GM12878 (cell line): ENCODE measurements around the gene HERC5. TPM values are rescaled to one million over a fixed set of nuclear protein-coding genes. Genes with fewer than 3 reads are reported as not detected.

Source experiments
- ATAC-seq: fragments of 200-7000 bp; cut with Tn5 transposase; 3 replicates; pipeline ENCODE4 v1.9.1; 2020; ENCODE audit warnings: mild to moderate bottlenecking, moderate library complexity
- BruUV-seq: library from RNA; stranded (reverse); fragments of 400-500 nt; replicated peaks from 2 replicates; lab custom pipeline; 2021; lab: Mats Ljungman, UMichigan
- CTCF ChIA-PET: fragments of 300-600 bp; sonication (Branson Sonifier 250); formaldehyde crosslinking; extraction: SDS; loops from one replicate; lab custom pipeline; 2021; ENCODE audit warnings: inconsistent platforms; lab: Yijun Ruan, JAX
- POLR2A ChIA-PET: fragments of 350-600 bp; formaldehyde crosslinking; extraction: SDS; loops from one replicate; lab custom pipeline; 2021; ENCODE audit warnings: inconsistent platforms; lab: Charles Lee
- RAD21 ChIA-PET: fragments of 300-600 bp; sonication (Branson Sonifier 250); formaldehyde crosslinking; loops from one replicate; lab custom pipeline; 2023; ENCODE audit warnings: antibody characterized with exemption; ENCODE audit not compliant: unreplicated experiment; lab: Charles Lee
- SMC1A ChIA-PET: fragments of 300-600 bp; sonication (Branson Sonifier 250); formaldehyde crosslinking; loops from one replicate; lab custom pipeline; 2023; ENCODE audit not compliant: unreplicated experiment, uncharacterized antibody; lab: Charles Lee
- DNase-seq: peaks from one replicate; pipeline ENCODE4 v3.0.0-alpha.2; 2011; ENCODE audit warnings: low read depth, low spot score
- FAIRE-seq: peaks from 3 replicates; lab custom pipeline; 2011; peaks lifted over from hg19 to GRCh38; lab: Jason Lieb, UNC
- H2AFZ ChIP-seq: 2 replicates; pipeline ENCODE4 v1.6.0; 2011; ENCODE audit warnings: low read depth, low read length, control low read depth; ENCODE audit not compliant: control insufficient read depth
- H3K27ac ChIP-seq: 2 replicates; pipeline ENCODE4 v1.5.1; 2011; ENCODE audit warnings: control low read depth; ENCODE audit not compliant: control insufficient read depth, insufficient read depth
- H3K27me3 ChIP-seq, 2 experiments: replicated peaks in 1 of 2; 2 replicates each; pipeline versions ENCODE4 v1.6.0 to v1.6.1; 2011; ENCODE audit warnings: low read length in 1 of 2; ENCODE audit not compliant: control insufficient read depth in 2 of 2, insufficient read depth in 2 of 2
- H3K36me3 ChIP-seq, 2 experiments: 2 replicates each; pipeline ENCODE4 v1.5.1; 2011; ENCODE audit warnings: low read length in 1 of 2; ENCODE audit not compliant: control insufficient read depth in 2 of 2, insufficient read depth in 2 of 2
- H3K4me1 ChIP-seq: 2 replicates; pipeline ENCODE4 v1.6.1; 2011; ENCODE audit warnings: mild to moderate bottlenecking, low read length, moderate library complexity, mixed read lengths; ENCODE audit not compliant: control insufficient read depth, insufficient read depth
- H3K4me2 ChIP-seq: 2 replicates; pipeline ENCODE4 v1.6.0; 2011; ENCODE audit warnings: control low read depth; ENCODE audit not compliant: control insufficient read depth, insufficient read depth
- H3K4me3 ChIP-seq: fragments of 200-600 bp; sonication (generic); 2 replicates; pipeline ENCODE4 v1.5.1; 2016
- H3K79me2 ChIP-seq: 2 replicates; pipeline ENCODE4 v1.6.0; 2011; ENCODE audit warnings: low read length; ENCODE audit not compliant: control insufficient read depth, insufficient read depth
- H3K9ac ChIP-seq: 2 replicates; pipeline ENCODE4 v1.8.0; 2011; ENCODE audit warnings: low read length, control low read depth, mixed read lengths; ENCODE audit not compliant: control insufficient read depth, insufficient read depth
- H3K9me3 ChIP-seq: replicated peaks from 3 replicates; pipeline ENCODE4 v1.5.1; 2011; ENCODE audit warnings: mild to moderate bottlenecking, low read length; ENCODE audit not compliant: control insufficient read depth, insufficient read depth
- H4K20me1 ChIP-seq: 2 replicates; pipeline ENCODE4 v1.6.0; 2011; ENCODE audit not compliant: control insufficient read depth, insufficient read depth
- BHLHE40 ChIP-seq, 2 experiments: fragments of 450-650 bp in 1 of 2; IDR thresholded peaks; 2 replicates each; pipeline ENCODE4 v1.6.1; 2011 to 2017; ENCODE audit warnings: low read depth in 2 of 2, borderline replicate concordance in 1 of 2, improper control_type of control experiment in 1 of 2, low read length in 1 of 2, mild to moderate bottlenecking in 1 of 2
- GABPA ChIP-seq: IDR thresholded peaks from 2 replicates; pipeline ENCODE4 v1.6.1; 2014; ENCODE audit warnings: antibody characterized with exemption, low read depth, mild to moderate bottlenecking, inconsistent platforms
- HDAC6 ChIP-seq: fragments of 200-600 bp; sonication (generic); IDR thresholded peaks from one replicate; pipeline ENCODE4 v1.8.0; 2017; ENCODE audit warnings: antibody characterized with exemption; ENCODE audit not compliant: unreplicated experiment
- KDM1A ChIP-seq: fragments of 200-600 bp; sonication (generic); IDR thresholded peaks from 2 replicates; pipeline ENCODE4 v1.6.1; 2016; ENCODE audit warnings: borderline replicate concordance
- SP1 ChIP-seq: IDR thresholded peaks from one replicate; pipeline ENCODE4 v1.6.1; 2011; ENCODE audit warnings: low read depth, low read length
- SREBF1 ChIP-seq: IDR thresholded peaks from 2 replicates; pipeline ENCODE4 v1.6.1; 2012; ENCODE audit warnings: mild to moderate bottlenecking, low read length
- ZZZ3 ChIP-seq: IDR thresholded peaks from 2 replicates; pipeline ENCODE4 v1.6.1; 2011; ENCODE audit warnings: low read depth; ENCODE audit not compliant: control insufficient read depth, insufficient read length
- WGBS: methylation state at CpG from one replicate; pipeline ENCODE4 v1.1.6; 2016; ENCODE audit warnings: low lambda C conversion rate; ENCODE audit not compliant: insufficient replicate concordance, insufficient coverage; ENCODE audit errors: missing lambda C conversion rate; 5-methylcytosine and 5-hydroxymethylcytosine counted together
- in situ Hi-C: fragments of 300-500 bp; cut with MboI; formaldehyde crosslinking; loops from 9 replicates; pipeline ENCODE4 v1.14.3; 2018; ENCODE audit warnings: mixed read lengths
- intact Hi-C: fragments of 100-400 bp; cut with micrococcal nuclease; formaldehyde crosslinking; loops from one replicate; pipeline ENCODE4 v1.14.2; 2022; ENCODE audit not compliant: unreplicated experiment
- polyA plus RNA-seq, 11 experiments: library from polyadenylated mRNA; depleted of rRNA in 4 of 11; unstranded in 6 of 11; stranded (reverse) in 5 of 11; fragments of >200 nt; fragmentation: Nextera tagmentation in 4 of 11; fragmentation: Illumina TruSeq in 1 of 11; extraction: Ambion mirVana in 4 of 11; extraction: Trizol in 1 of 11; gene quantifications; 1 replicate in 1 of 11; 2 replicates in 10 of 11; pipeline versions ENCODE4 v1.2.1 to v1.2.3, GENCODE V29; 2011 to 2016; ENCODE audit warnings: inconsistent platforms in 2 of 11, missing spikeins in 2 of 11, low read depth in 1 of 11
- total RNA-seq, 4 experiments: library from RNA; depleted of rRNA in 3 of 4; stranded (reverse); fragments of >200 nt in 3 of 4; fragmentation: Illumina TruSeq in 1 of 4; extraction: Trizol in 1 of 4; gene quantifications; 2 replicates each; pipeline versions ENCODE4 v1.2.1 to v1.2.3, GENCODE V29; 2013 to 2021

The HERC5 gene
- total and polyA plus RNA-seq, 10 of the 15 experiments (the other 5 are each of a cell fraction or from before 2014, with no cell fraction given) = 12.5 to 60.7 (median 25.1) TPM

DNA sequence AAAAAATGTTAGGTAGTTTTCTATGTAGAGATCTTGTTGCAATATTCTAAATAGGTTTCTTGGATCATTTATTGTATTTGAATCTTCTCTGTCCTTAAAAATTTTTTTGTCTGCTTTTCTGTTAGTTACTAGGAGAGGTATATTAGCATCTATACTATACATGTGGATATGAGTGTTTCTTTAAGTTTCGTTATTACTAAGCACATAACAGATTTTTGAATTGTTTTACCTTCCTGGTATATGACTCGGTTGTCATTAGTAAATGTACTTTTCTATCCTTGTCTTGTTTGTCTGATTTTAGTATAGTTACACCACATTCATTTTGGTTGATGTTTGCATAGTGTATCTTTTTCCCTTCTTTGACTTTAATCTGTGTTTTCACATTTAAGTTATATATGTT lies 46.4 kb downstream of the HERC5 start (continued):
- no peak for TF ChIP-seq SP1

DNA sequence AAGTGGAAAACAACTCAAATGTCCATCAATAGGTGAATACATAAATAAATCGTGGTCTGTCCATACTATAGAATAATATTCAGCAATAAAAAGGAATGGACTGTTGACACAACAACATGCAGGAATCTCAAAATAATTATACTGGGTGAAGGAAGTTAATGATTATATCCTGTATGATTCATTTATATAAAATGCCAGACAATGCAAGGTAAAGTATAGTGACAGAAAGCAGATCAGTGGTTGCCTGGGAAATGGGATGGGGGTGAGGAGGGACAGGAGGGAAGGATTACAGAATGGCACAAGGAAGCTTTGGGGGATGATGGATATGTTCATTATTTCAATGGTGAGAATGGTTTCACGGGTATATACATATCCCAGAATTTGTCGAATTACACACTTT lies 54.3 kb downstream of the HERC5 start:
- no peaks in the 10 kb centered on the region for H3K36me3 ChIP-seq
- H3K4me3 ChIP-seq = no peak overlapping the region
- WGBS = 65% methylated on average over 3 of the region's 3 CpGs
- H4K20me1 ChIP-seq = no peaks in the 10 kb centered on the region
- ChIA-PET POLR2A (interaction anchor here (1.2 kb wide), 1 partner anchor 300 kb away, joined by 4 read pairs; no protein-coding TSS in a partner anchor), CTCF (interaction anchor here (1.0 to 10.0 kb wide), 3 partner anchors 87 to 292 kb away, joined by 3 to 149 read pairs (median 6); no protein-coding TSS in a partner anchor), RAD21 (interaction anchor here (0.7 to 1.5 kb wide), 3 partner anchors 132 to 292 kb away, joined by 3 to 6 read pairs (median 4); partner anchors contain the start of gene HERC6), SMC1A (interaction anchor here (0.7 to 2.1 kb wide), 7 partner anchors 10 to 299 kb away, joined by 3 to 7 read pairs (median 3); no protein-coding TSS in a partner anchor)
- TF ChIP-seq SREBF1 (no peak), HDAC6 (no peak), KDM1A (no peak), GABPA (no peak), BHLHE40 (IDR thresholded peaks at IDR 0.05; ENCODE audit: borderline replicate concordance in 1 of 2, low read depth in 2 of 2, low read length in 1 of 2) (no peak), ZZZ3 (no peak)
- in situ Hi-C loops (loop anchor here (25.0 kb wide), 1 partner anchor 824 kb away; no protein-coding TSS in a partner anchor), intact Hi-C loops (no loop called here)
- no peak for FAIRE-seq
- no TSS peak for BruUV-seq
- no peak overlapping the region for H2AFZ ChIP-seq
- DNase-seq = no peak
- no peaks in the 10 kb centered on the region for H3K79me2 ChIP-seq
- no peak for ATAC-seq
- no peak overlapping the region for H3K9ac ChIP-seq
- no peak overlapping the region for H3K4me2 ChIP-seq
- H3K27me3 ChIP-seq = no peaks in the 10 kb centered on the region
- no peak overlapping the region for H3K27ac ChIP-seq
- H3K4me1 ChIP-seq = no peaks in the 10 kb centered on the region
- no peaks in the 10 kb centered on the region for H3K9me3 ChIP-seq
